ENCODE results near the gene SLC35E1.
A peak's percentile ranks its signal among the peaks of the same experiment; 100 is the strongest.

The SLC35E1 gene

DNA sequence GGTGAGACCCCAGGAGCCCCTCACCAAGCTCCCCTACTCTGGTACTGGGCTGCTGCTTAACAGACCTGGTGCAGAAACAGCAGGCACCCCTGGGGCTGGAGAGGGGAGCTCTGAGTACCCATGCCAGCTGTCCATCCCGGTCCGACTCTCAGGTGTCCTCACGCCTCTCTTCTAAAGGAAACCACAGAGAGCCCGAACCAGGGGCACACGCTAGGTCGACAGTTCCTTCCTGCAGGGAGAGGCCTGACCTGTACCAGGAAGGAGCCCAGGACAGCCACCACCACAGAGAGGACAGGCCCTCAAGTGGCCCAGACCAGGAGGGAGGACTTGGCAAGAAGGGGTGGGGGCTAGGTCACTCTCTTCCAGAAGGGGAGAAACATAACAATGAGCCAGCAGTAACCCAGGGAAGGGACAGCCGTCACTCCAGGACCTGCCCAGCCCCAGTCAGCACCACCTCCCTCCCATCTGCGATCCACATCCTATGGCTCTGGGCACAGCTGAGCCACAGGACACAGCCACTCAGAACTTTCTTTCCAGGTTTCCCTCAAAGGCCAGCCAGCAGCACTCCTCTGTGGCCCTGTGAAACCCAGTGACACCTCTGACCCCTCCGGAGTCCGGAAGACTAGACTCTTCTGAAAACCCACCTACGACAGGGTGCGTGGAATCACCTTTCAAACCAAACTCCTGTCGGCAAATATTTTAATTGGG lies 13.0 kb upstream of the SLC35E1 start:
- no peaks in the 10 kb centered on the region for H3K9me3 ChIP-seq
- peak overlapping the region; percentile 85 for H3K27ac ChIP-seq
- peaks cover 66 to 72% of the 10 kb centered on the region in 2 experiments for H3K4me1 ChIP-seq (ENCODE audit: control insufficient read depth in 1 of 2, insufficient read depth in 1 of 2, low read depth in 1 of 2, low read length in 1 of 2)
- no peaks in the 10 kb centered on the region for H3K27me3 ChIP-seq
- TF ChIP-seq, protein P1, sequence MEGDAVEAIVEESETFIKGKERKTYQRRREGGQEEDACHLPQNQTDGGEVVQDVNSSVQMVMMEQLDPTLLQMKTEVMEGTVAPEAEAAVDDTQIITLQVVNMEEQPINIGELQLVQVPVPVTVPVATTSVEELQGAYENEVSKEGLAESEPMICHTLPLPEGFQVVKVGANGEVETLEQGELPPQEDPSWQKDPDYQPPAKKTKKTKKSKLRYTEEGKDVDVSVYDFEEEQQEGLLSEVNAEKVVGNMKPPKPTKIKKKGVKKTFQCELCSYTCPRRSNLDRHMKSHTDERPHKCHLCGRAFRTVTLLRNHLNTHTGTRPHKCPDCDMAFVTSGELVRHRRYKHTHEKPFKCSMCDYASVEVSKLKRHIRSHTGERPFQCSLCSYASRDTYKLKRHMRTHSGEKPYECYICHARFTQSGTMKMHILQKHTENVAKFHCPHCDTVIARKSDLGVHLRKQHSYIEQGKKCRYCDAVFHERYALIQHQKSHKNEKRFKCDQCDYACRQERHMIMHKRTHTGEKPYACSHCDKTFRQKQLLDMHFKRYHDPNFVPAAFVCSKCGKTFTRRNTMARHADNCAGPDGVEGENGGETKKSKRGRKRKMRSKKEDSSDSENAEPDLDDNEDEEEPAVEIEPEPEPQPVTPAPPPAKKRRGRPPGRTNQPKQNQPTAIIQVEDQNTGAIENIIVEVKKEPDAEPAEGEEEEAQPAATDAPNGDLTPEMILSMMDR (IDR thresholded peaks at IDR 0.05) = no peak
- peaks cover 11% of the 10 kb centered on the region for H3K36me3 ChIP-seq
- peak overlapping the region in 1 of 2 experiments; percentile 24 for H3K4me3 ChIP-seq (ENCODE audit: low read depth in 1 of 2, low read length in 1 of 2)

GRCh38 chr19:16584248-16585093 lies 12.3 kb upstream of the SLC35E1 start:
- no peaks in the 10 kb centered on the region for H3K27me3 ChIP-seq
- no peaks in the 10 kb centered on the region for H3K9me3 ChIP-seq
- TF ChIP-seq, protein P1 (IDR thresholded peaks at IDR 0.05) = no peak
- H3K27ac ChIP-seq = peak overlapping the region; percentile 85
- H3K4me1 ChIP-seq (ENCODE audit: control insufficient read depth in 1 of 2, insufficient read depth in 1 of 2, low read depth in 1 of 2, low read length in 1 of 2) = peaks cover 62 to 65% of the 10 kb centered on the region in 2 experiments
- peaks cover 11% of the 10 kb centered on the region for H3K36me3 ChIP-seq
- peak overlapping the region in 1 of 2 experiments; percentile 24 for H3K4me3 ChIP-seq (ENCODE audit: low read depth in 1 of 2, low read length in 1 of 2)

DNA sequence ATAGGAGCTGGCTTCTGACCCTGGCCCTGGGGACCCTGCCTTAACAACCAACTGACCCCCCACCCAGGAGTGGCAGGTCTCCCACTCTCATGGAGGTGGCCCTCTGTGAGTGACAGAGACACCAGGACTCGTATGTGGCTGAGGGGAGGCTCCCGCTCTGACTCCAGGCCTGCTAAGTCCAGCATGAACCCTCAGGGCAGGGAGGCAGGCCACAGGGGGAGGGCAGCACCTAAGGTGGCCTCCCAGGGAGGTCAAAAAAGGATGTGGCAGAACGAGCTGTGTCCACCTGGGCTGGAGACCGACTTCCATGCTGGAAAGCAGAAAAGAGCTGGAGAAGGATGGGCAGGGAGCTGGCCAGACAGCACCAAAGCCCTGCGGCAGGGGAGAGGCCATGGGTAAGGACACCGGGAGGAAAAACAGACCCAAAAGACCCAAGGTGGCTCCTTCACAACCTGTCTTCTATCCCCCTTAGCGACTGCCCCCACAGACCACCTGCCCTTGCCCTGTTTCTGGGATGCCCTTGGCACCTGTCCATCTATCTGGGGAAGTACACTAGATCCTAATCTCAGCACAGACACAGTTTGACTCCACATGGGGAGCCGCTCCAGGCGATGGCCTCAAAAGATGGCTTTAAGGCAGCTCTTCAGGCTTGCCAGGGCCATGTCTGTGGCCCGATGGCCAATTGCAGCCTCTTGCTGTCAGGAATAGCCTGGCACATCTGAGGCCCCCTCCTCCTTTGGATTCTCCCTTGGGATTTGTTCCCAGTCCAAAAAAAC lies 10.5 kb upstream of the SLC35E1 start:
- Histone ChIP-seq H3K27ac (no peak overlapping the region), H3K36me3 (peaks cover 23% of the 10 kb centered on the region), H3K27me3 (no peaks in the 10 kb centered on the region), H3K4me3 (ENCODE audit: low read depth in 1 of 2, low read length in 1 of 2) (no peak overlapping the region), H3K4me1 (ENCODE audit: control insufficient read depth in 1 of 2, insufficient read depth in 1 of 2, low read depth in 1 of 2, low read length in 1 of 2) (peaks cover 46 to 48% of the 10 kb centered on the region in 2 experiments), H3K9me3 (no peaks in the 10 kb centered on the region)
- TF ChIP-seq, protein P1 (IDR thresholded peaks at IDR 0.05) = no peak

- no peaks in the 10 kb centered on the region for H3K27me3 ChIP-seq
- TF ChIP-seq, protein P1 (IDR thresholded peaks at IDR 0.05) = no peak
- peaks cover 30% of the 10 kb centered on the region for H3K36me3 ChIP-seq
- H3K27ac ChIP-seq = no peak overlapping the region
- no peak overlapping the region for H3K4me3 ChIP-seq (ENCODE audit: low read depth in 1 of 2, low read length in 1 of 2)
- peaks cover 39 to 40% of the 10 kb centered on the region in 2 experiments for H3K4me1 ChIP-seq (ENCODE audit: control insufficient read depth in 1 of 2, insufficient read depth in 1 of 2, low read depth in 1 of 2, low read length in 1 of 2)
- H3K9me3 ChIP-seq = no peaks in the 10 kb centered on the region
These were observed 9.7 kb upstream of the SLC35E1 start for GRCh38 chr19:16581971-16582343.

DNA sequence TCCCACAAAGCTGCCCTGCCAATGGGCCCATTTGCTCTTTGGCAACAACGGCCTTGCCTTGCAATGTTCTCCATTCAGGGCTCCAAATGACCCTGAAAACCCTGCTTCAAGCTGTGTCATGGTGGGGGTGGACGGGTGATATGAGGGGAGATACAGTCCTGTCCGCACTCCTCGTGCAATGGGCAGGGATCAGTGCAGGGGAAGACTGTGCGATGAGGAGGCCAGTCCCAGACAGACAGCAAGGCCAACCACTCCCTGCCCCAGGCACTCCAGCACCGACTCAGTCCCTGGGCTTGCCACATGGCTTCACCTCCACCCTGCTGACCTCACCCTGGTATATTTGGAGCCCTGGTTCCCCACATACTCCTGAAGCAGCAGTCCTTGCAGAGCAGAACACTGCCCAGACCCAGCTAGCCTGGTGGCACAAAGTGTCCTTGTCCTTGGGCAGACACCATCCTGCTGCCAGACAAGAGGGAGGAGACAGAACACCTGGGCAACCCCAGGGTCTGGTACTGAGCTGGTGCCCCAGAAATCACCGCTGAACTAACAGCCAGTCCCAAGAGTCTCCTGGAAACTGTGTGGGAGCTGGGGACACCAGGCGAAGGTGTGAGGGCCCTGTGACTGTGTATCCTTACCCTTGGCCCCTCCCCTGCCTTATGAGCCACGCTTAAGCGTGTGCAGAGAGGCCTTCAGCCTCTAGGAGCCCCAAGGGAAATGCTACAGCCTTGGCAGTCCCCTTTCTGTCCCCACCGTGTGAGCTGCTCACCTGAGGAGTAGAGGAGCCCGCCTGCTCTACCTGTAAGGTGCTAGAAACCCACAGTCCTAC lies 9.1 kb upstream of the SLC35E1 start:
- TF ChIP-seq, protein P1 (IDR thresholded peaks at IDR 0.05) = no peak
- Histone ChIP-seq H3K27ac (no peak overlapping the region), H3K9me3 (no peaks in the 10 kb centered on the region), H3K27me3 (no peaks in the 10 kb centered on the region), H3K36me3 (peaks cover 36% of the 10 kb centered on the region), H3K4me1 (ENCODE audit: control insufficient read depth in 1 of 2, insufficient read depth in 1 of 2, low read depth in 1 of 2, low read length in 1 of 2) (peaks cover 33 to 34% of the 10 kb centered on the region in 2 experiments), H3K4me3 (ENCODE audit: low read depth in 1 of 2, low read length in 1 of 2) (no peak overlapping the region)
